Breast epithelium (tissue), 3 donors: ENCODE measurements around the gene HJURP.

ENCODE experiments used
- POLR2A ChIP-seq: fragments of 450-650 bp; IDR thresholded peaks from one replicate; pipeline ENCODE4 v1.6.1; 2016; ENCODE audit warnings: antibody characterized with exemption, mild to moderate bottlenecking, moderate library complexity
- POLR2AphosphoS5 ChIP-seq, 3 donors: sonication (generic); formaldehyde crosslinking; IDR thresholded peaks; one replicate each; pipeline ENCODE4 v1.6.1; 2017; ENCODE audit warnings: antibody characterized with exemption in 3 of 3
- TF ChIP-seq, protein P1 (sequence below), 3 donors: fragments of 450-650 bp; IDR thresholded peaks; one replicate each; pipeline ENCODE4 v1.5.1; 2016 to 2017; ENCODE audit warnings: antibody characterized with exemption in 3 of 3, mild to moderate bottlenecking in 3 of 3, moderate library complexity in 3 of 3

GRCh38 chr2:233823731-233824121 is 30.6 kb downstream of the HJURP start:
- TF ChIP-seq, protein P1, sequence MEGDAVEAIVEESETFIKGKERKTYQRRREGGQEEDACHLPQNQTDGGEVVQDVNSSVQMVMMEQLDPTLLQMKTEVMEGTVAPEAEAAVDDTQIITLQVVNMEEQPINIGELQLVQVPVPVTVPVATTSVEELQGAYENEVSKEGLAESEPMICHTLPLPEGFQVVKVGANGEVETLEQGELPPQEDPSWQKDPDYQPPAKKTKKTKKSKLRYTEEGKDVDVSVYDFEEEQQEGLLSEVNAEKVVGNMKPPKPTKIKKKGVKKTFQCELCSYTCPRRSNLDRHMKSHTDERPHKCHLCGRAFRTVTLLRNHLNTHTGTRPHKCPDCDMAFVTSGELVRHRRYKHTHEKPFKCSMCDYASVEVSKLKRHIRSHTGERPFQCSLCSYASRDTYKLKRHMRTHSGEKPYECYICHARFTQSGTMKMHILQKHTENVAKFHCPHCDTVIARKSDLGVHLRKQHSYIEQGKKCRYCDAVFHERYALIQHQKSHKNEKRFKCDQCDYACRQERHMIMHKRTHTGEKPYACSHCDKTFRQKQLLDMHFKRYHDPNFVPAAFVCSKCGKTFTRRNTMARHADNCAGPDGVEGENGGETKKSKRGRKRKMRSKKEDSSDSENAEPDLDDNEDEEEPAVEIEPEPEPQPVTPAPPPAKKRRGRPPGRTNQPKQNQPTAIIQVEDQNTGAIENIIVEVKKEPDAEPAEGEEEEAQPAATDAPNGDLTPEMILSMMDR (IDR thresholded peaks at IDR 0.05): no peak
- TF ChIP-seq POLR2A (no peak), POLR2AphosphoS5 (IDR thresholded peaks at IDR 0.05) (no peak)
